ENCODE data around the gene FRAS1. TPM values are rescaled to one million over a fixed set of nuclear protein-coding genes. Genes with fewer than 3 reads are reported as not detected.

Gene FRAS1
- polyA plus RNA-seq, 2 of the 4 experiments (the other 2 are of a cell fraction), result 2.3 to 5.8 TPM

- FAIRE-seq (no peak), ATAC-seq (no peak), DNase-seq (ENCODE audit: low read depth in 1 of 2, low spot score in 1 of 2) (no peak)
- Histone ChIP-seq H3K9me3 (no peaks in the 10 kb centered on the region), H3K4me1 (no peaks in the 10 kb centered on the region), H3K4me3 (no peak overlapping the region), H3K4me2 (no peak overlapping the region), H3K27ac (no peak overlapping the region)
- TF ChIP-seq HOXB13 (CRISPR knock-in tag; IDR thresholded peaks at IDR 0.05; ENCODE audit: low read depth), result no peak
- no peak for TF ChIP-seq RARB (CRISPR knock-in tag; IDR thresholded peaks at IDR 0.05)
- TF ChIP-seq ESRRA (IDR thresholded peaks at IDR 0.05; ENCODE audit: borderline replicate concordance, low read length), result no peak
- no peak for TF ChIP-seq ZNF302 (CRISPR knock-in tag; IDR thresholded peaks at IDR 0.05)
- TF ChIP-seq USF2 (IDR thresholded peaks at IDR 0.05), result no peak
- TF ChIP-seq TP53 (CRISPR knock-in tag; IDR thresholded peaks at IDR 0.05), result no peak
- no peak for TF ChIP-seq ATOH8 (CRISPR knock-in tag; IDR thresholded peaks at IDR 0.05; ENCODE audit: low read depth)
- no peak for TF ChIP-seq RAD21 (conservative IDR thresholded peaks at IDR 0.05 in 1 of 2, IDR thresholded peaks at IDR 0.05 in 1 of 2)
- no peak for TF ChIP-seq ZFP36 (IDR thresholded peaks at IDR 0.05; ENCODE audit: borderline replicate concordance, partially characterized antibody)
- no peak for TF ChIP-seq SMC3 (IDR thresholded peaks at IDR 0.05)
- TF ChIP-seq JUN (IDR thresholded peaks at IDR 0.05), result no peak
- TF ChIP-seq MYC (IDR thresholded peaks at IDR 0.05; ENCODE audit: borderline replicate concordance, low read length), result no peak
- CTCF ChIA-PET, result no interaction called here
- POLR2A ChIA-PET, result no interaction called here
- WGBS (ENCODE audit: missing lambda C conversion rate), result 64% methylated on average over 2 of the region's 2 CpGs
These were observed 274.1 kb downstream of the FRAS1 start for GRCh38 chr4:78331186-78331585.

GRCh38 chr4:78331965-78332364, 274.8 kb downstream of the FRAS1 start:
- ChIA-PET CTCF (interaction anchor here (0.6 kb wide), 1 partner anchor 183 kb away, joined by 3 read pairs; no protein-coding TSS in a partner anchor), POLR2A (no interaction called here)
- 61% methylated on average over 5 of the region's 5 CpGs for WGBS (ENCODE audit: missing lambda C conversion rate)
- H3K27ac ChIP-seq, result no peak overlapping the region
- no peaks in the 10 kb centered on the region for H3K4me1 ChIP-seq
- TF ChIP-seq POLR2AphosphoS2 (conservative IDR thresholded peaks at IDR 0.05; ENCODE audit: low read length), result no peak
- TF ChIP-seq CBX8 (IDR thresholded peaks at IDR 0.05), result no peak
- no peak for TF ChIP-seq BCL3 (IDR thresholded peaks at IDR 0.05)
- TF ChIP-seq KDM1A (IDR thresholded peaks at IDR 0.05; ENCODE audit: low read depth), result no peak
- TF ChIP-seq HOXB5 (CRISPR knock-in tag; IDR thresholded peaks at IDR 0.05), result no peak
- no peak for TF ChIP-seq MAZ (IDR thresholded peaks at IDR 0.05; ENCODE audit: borderline replicate concordance, low read depth, low read length)
- ATAC-seq (no peak), DNase-seq (ENCODE audit: low read depth in 1 of 2, low spot score in 1 of 2) (no peak), FAIRE-seq (no peak)
- H3K4me2 ChIP-seq, result no peak overlapping the region
- no peak overlapping the region for H3K4me3 ChIP-seq
- H3K9me3 ChIP-seq, result no peaks in the 10 kb centered on the region

GRCh38 chr4:78332976-78333375, 275.9 kb downstream of the FRAS1 start:
- H3K4me2 ChIP-seq, result no peak overlapping the region
- FAIRE-seq (no peak), DNase-seq (ENCODE audit: low read depth in 1 of 2, low spot score in 1 of 2) (no peak), ATAC-seq (no peak)
- no peak overlapping the region for H3K27ac ChIP-seq
- ChIA-PET CTCF (no interaction called here), POLR2A (no interaction called here)
- no peaks in the 10 kb centered on the region for H3K9me3 ChIP-seq
- no peak overlapping the region for H3K4me3 ChIP-seq
- no peaks in the 10 kb centered on the region for H3K4me1 ChIP-seq
- 50% methylated on average over 1 of the region's 1 CpG for WGBS (ENCODE audit: missing lambda C conversion rate)
- TF ChIP-seq FOXS1 (CRISPR knock-in tag; IDR thresholded peaks at IDR 0.05), result no peak
- TF ChIP-seq CHD4 (IDR thresholded peaks at IDR 0.05; ENCODE audit: borderline replicate concordance), result no peak
- no peak for TF ChIP-seq FOSB (CRISPR knock-in tag; IDR thresholded peaks at IDR 0.05)
- no peak for TF ChIP-seq SREBF2 (IDR thresholded peaks at IDR 0.05)
- no peak for TF ChIP-seq ZFP36 (IDR thresholded peaks at IDR 0.05; ENCODE audit: borderline replicate concordance, partially characterized antibody)
- no peak for TF ChIP-seq TP53 (CRISPR knock-in tag; IDR thresholded peaks at IDR 0.05)
- TF ChIP-seq MAZ (IDR thresholded peaks at IDR 0.05; ENCODE audit: borderline replicate concordance, low read depth, low read length), result no peak
- TF ChIP-seq ELK1 (IDR thresholded peaks at IDR 0.05; ENCODE audit: low read depth, low read length), result no peak
- TF ChIP-seq CTCF (IDR thresholded peaks at IDR 0.05), result no peak
- no peak for TF ChIP-seq NPAS2 (CRISPR knock-in tag; IDR thresholded peaks at IDR 0.05; ENCODE audit: borderline replicate concordance)
- TF ChIP-seq HOXB5 (CRISPR knock-in tag; IDR thresholded peaks at IDR 0.05), result no peak
- no peak for TF ChIP-seq ZC3H11A (IDR thresholded peaks at IDR 0.05)
